ENCODE measurements around the gene GARRE1.
A peak's percentile ranks its signal among the peaks of the same experiment; 100 is the strongest.
"Not testable (repeated sequence)": the region's sequence is repeated elsewhere in the genome, so short reads cannot be mapped to it uniquely, and the experiment has no call there.

The GARRE1 gene

GRCh38 chr19:34277244-34277643 lies 22.9 kb downstream of the GARRE1 start:
- H3K4me3 Mint-ChIP-seq = no peak overlapping the region
- H3K27ac Mint-ChIP-seq = peak overlapping the region; percentile 9
- CTCF ChIA-PET = no interaction called here
- H3K36me3 Mint-ChIP-seq = peaks cover 35% of the 10 kb centered on the region
- peaks cover 4% of the 10 kb centered on the region for H3K9me3 Mint-ChIP-seq
- DNase-seq = no peak
- H3K27me3 Mint-ChIP-seq = no peaks in the 10 kb centered on the region
- H3K4me1 Mint-ChIP-seq = peaks cover 30% of the 10 kb centered on the region

- no peak overlapping the region for H3K4me3 Mint-ChIP-seq
- CTCF ChIA-PET = no interaction called here
- no peaks in the 10 kb centered on the region for H3K27me3 Mint-ChIP-seq
- peaks cover 28% of the 10 kb centered on the region for H3K36me3 Mint-ChIP-seq
- peaks cover 4% of the 10 kb centered on the region for H3K9me3 Mint-ChIP-seq
- H3K4me1 Mint-ChIP-seq = peaks cover 22% of the 10 kb centered on the region
- H3K27ac Mint-ChIP-seq = no peak overlapping the region
- DNase-seq = no peak
Measured at GRCh38 chr19:34278783-34279182, 24.4 kb downstream of the GARRE1 start.

DNA sequence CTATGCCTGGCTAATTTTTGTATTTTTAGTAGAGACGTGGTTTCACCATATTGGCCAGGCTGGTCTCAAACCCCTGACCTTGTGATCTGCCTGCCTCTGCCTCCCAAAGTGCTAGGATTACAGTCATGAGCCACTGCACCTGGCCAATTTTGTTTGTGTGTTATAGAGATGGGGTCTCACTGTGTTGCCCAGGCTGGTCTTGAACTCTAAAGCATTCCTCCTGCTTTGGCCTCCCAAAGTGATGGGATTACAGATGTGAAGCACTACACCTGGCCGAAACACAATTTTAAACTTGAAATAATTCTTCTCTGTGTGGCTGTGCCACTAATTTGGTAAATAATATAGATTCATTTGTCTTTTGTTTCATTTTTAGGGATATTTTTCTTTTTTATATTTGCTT lies 27.1 kb downstream of the GARRE1 start:
- DNase-seq, H3K4me3 Mint-ChIP-seq, CTCF ChIA-PET, H3K9me3 Mint-ChIP-seq, H3K27ac Mint-ChIP-seq, H3K27me3 Mint-ChIP-seq: not testable (repeated sequence)
- Mint-ChIP-seq H3K4me1 (peaks cover 11% of the 10 kb centered on the region), H3K36me3 (peaks cover 16% of the 10 kb centered on the region)

GRCh38 chr19:34282611-34283519 lies 28.5 kb downstream of the GARRE1 start:
- Mint-ChIP-seq H3K4me1 (peaks cover 8% of the 10 kb centered on the region), H3K4me3 (no peak overlapping the region), H3K36me3 (peaks cover 19% of the 10 kb centered on the region), H3K27ac (no peak overlapping the region), H3K9me3 (peaks cover 2% of the 10 kb centered on the region), H3K27me3 (no peaks in the 10 kb centered on the region)
- CTCF ChIA-PET = no interaction called here
- no peak for DNase-seq

DNA sequence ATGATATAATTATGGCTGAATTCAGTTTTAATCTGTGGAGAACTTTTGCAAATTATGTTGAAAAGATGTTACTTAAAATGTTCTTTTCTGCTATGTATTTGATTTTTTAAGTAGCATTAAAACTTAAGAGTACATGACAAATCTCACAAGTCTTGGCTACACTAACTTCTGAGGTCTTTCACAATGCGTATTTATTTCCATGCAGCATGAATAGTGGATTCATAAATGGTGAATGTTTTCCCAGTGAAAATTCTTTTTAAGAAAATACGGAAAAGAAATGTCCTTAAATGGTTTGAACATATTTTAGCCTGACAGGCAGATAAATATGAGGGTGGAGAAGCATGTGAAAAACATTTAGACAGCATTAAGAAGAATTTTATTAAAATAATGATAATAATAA lies 30.2 kb downstream of the GARRE1 start:
- no peak overlapping the region for H3K4me3 Mint-ChIP-seq
- DNase-seq = no peak
- H3K9me3 Mint-ChIP-seq = peaks cover 3% of the 10 kb centered on the region
- peaks cover 13% of the 10 kb centered on the region for H3K4me1 Mint-ChIP-seq
- no peak overlapping the region for H3K27ac Mint-ChIP-seq
- CTCF ChIA-PET = no interaction called here
- H3K27me3 Mint-ChIP-seq = no peaks in the 10 kb centered on the region
- peaks cover 26% of the 10 kb centered on the region for H3K36me3 Mint-ChIP-seq

DNA sequence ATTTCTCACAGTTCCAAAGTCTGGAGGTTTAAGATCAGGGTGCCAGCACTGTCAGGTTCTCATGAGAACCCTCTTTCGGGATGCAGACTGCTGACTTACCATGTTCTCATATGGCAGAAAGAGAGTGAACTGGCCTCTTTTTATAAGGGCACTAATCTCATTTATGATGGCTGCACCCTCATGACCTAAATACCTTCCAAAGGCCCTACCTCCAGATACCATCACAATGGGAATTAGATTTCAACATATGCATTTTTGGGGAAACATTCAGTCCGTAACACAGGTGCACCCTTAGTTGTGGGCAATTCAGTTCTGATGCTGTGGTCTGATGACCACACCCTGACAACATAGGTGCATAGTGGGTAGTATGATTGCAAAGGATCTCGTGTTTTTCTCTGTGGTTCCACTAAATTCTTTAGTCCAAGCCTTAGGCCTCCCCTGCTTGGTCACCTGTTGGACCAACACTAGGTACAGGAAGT lies 33.3 kb downstream of the GARRE1 start:
- H3K27ac Mint-ChIP-seq = no peak overlapping the region
- H3K36me3 Mint-ChIP-seq = peaks cover 18% of the 10 kb centered on the region
- CTCF ChIA-PET = no interaction called here
- H3K4me3 Mint-ChIP-seq = no peak overlapping the region
- peaks cover 13% of the 10 kb centered on the region for H3K4me1 Mint-ChIP-seq
- no peak for DNase-seq
- H3K27me3 Mint-ChIP-seq = no peaks in the 10 kb centered on the region
- peaks cover 3% of the 10 kb centered on the region for H3K9me3 Mint-ChIP-seq

- CTCF ChIA-PET = no interaction called here
Measured at GRCh38 chr19:34288381-34288780, 34.0 kb downstream of the GARRE1 start.

GRCh38 chr19:34291235-34291634 lies 36.9 kb downstream of the GARRE1 start:
- peaks cover 18% of the 10 kb centered on the region for H3K36me3 Mint-ChIP-seq
- H3K4me3 Mint-ChIP-seq = no peak overlapping the region
- no peak for DNase-seq
- peaks cover 3% of the 10 kb centered on the region for H3K9me3 Mint-ChIP-seq
- H3K27me3 Mint-ChIP-seq = no peaks in the 10 kb centered on the region
- no peak overlapping the region for H3K27ac Mint-ChIP-seq
- peaks cover 13% of the 10 kb centered on the region for H3K4me1 Mint-ChIP-seq
- CTCF ChIA-PET = no interaction called here

More at GRCh38 chr19:34288381-34288780, 34.0 kb downstream of the GARRE1 start:
- H3K9me3 Mint-ChIP-seq = peaks cover 3% of the 10 kb centered on the region
- no peak for DNase-seq
- H3K4me1 Mint-ChIP-seq = peaks cover 13% of the 10 kb centered on the region
- H3K36me3 Mint-ChIP-seq = peaks cover 18% of the 10 kb centered on the region
- no peak overlapping the region for H3K4me3 Mint-ChIP-seq
- no peaks in the 10 kb centered on the region for H3K27me3 Mint-ChIP-seq
- H3K27ac Mint-ChIP-seq = no peak overlapping the region

DNA sequence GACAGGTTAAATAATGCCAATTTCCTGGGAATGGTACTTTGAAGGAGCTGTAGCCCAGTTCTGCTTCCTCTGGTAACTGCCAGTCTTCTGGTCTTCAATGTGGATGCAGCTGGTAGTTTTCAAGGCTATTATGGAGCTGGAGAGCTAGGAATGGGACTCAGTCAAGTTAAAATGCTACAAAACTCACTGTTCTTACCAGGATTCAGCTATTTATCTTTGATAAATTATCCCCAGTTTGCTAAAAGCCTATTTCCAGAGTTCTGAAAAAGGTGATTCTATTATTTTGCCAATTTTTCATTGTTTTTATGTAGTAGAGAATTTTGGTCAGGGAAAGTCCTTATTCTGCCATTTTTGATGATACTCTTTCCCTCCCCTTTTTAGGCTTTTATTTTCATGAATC lies 40.7 kb downstream of the GARRE1 start:
- Mint-ChIP-seq H3K9me3 (no peaks in the 10 kb centered on the region), H3K4me1 (no peaks in the 10 kb centered on the region), H3K27ac (no peak overlapping the region), H3K36me3 (peaks cover 7% of the 10 kb centered on the region), H3K27me3 (no peaks in the 10 kb centered on the region), H3K4me3 (no peak overlapping the region)
- no peak for DNase-seq
- CTCF ChIA-PET = no interaction called here

DNA sequence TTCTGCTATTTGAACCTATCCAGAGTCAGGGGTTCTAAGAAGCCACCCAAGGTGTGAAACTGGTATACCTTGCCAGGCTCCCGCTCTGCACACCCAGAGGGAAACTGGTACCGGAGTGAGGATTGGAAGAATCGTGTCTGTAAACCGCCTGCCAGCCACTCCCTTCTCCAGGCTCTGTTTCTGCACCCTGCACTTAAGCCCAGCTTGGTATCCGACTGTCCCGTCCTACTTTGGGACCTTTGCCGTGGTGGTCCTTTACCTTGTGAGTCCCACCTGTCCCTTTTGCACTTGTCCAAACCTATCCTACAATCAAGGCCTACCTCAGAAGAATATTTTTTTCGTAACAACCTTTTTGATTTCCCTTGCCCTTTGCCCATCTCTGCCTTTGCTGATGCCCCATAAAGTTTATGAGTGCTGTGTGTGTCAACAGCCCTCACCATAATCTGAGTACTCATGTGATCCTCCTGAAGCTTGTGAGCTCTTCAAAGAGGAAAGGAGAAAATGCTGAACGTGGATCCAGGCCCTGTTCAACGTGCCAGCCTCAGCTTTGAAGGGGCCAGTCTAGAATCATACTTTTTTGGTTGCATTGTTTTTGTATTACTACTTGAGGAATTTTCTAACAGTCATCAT lies 44.7 kb downstream of the GARRE1 start:
- CTCF ChIA-PET = no interaction called here
- no peaks in the 10 kb centered on the region for H3K9me3 Mint-ChIP-seq
- H3K4me3 Mint-ChIP-seq = no peak overlapping the region
- H3K36me3 Mint-ChIP-seq = peaks cover 21% of the 10 kb centered on the region
- no peak overlapping the region for H3K27ac Mint-ChIP-seq
- DNase-seq = no peak
- H3K27me3 Mint-ChIP-seq = no peaks in the 10 kb centered on the region
- no peaks in the 10 kb centered on the region for H3K4me1 Mint-ChIP-seq

GRCh38 chr19:34299576-34299975 lies 45.2 kb downstream of the GARRE1 start:
- Mint-ChIP-seq H3K9me3 (no peaks in the 10 kb centered on the region), H3K27ac (no peak overlapping the region), H3K36me3 (peaks cover 22% of the 10 kb centered on the region), H3K4me1 (no peaks in the 10 kb centered on the region), H3K4me3 (no peak overlapping the region), H3K27me3 (no peaks in the 10 kb centered on the region)
- CTCF ChIA-PET = no interaction called here
- no peak for DNase-seq

DNA sequence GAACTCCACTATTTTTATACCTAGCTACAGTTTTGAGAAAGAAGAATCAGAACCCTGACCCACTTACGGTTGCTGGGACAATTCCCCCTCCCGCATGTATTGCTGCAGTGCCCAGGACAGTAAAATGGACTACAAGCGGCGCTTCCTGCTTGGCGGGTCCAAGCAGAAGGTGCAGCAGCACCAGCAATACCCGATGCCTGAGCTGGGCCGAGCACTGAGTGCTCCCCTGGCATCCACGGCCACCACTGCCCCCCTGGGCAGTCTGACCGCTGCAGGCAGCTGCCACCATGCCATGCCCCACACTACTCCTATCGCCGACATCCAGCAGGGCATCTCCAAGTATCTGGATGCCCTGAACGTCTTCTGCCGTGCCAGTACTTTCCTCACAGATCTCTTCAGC lies 46.0 kb downstream of the GARRE1 start:
- no peak for DNase-seq
- Mint-ChIP-seq H3K27ac (no peak overlapping the region), H3K4me1 (peaks cover 2% of the 10 kb centered on the region), H3K9me3 (no peaks in the 10 kb centered on the region), H3K27me3 (no peaks in the 10 kb centered on the region), H3K4me3 (no peak overlapping the region), H3K36me3 (peaks cover 28% of the 10 kb centered on the region)
- CTCF ChIA-PET = no interaction called here

GRCh38 chr19:34300962-34301361 lies 46.6 kb downstream of the GARRE1 start:
- Mint-ChIP-seq H3K27ac (no peak overlapping the region), H3K9me3 (no peaks in the 10 kb centered on the region), H3K4me3 (no peak overlapping the region), H3K27me3 (no peaks in the 10 kb centered on the region), H3K4me1 (peaks cover 3% of the 10 kb centered on the region), H3K36me3 (peaks cover 32% of the 10 kb centered on the region)
- CTCF ChIA-PET = no interaction called here
- DNase-seq = no peak
